Neuronal stem cell (in vitro differentiated cells): ENCODE data around the gene HIPK2.
A peak's percentile ranks its signal among the peaks of the same experiment; 100 is the strongest.
"Not testable (repeated sequence)": the region's sequence is repeated elsewhere in the genome, so short reads cannot be mapped to it uniquely, and the experiment has no call there.

ENCODE experiments used
- DNase-seq: peaks from one replicate; pipeline ENCODE4 v3.0.0-alpha.2; 2013; ENCODE audit warnings: low spot score
- H2AFZ ChIP-seq: one replicate; pipeline ENCODE4 v1.6.1; 2013; ENCODE audit warnings: mild to moderate bottlenecking, low read length, inconsistent platforms
- H2AK5ac ChIP-seq: 2 replicates; pipeline ENCODE4 v1.6.1; 2013; ENCODE audit warnings: low read depth, mild to moderate bottlenecking, inconsistent platforms, low read length, moderate library complexity, mixed read lengths
- H2BK120ac ChIP-seq: 2 replicates; pipeline ENCODE4 v1.6.1; 2013; ENCODE audit warnings: low read depth, mild to moderate bottlenecking, inconsistent platforms, low read length, moderate library complexity, mixed read lengths
- H2BK12ac ChIP-seq: one replicate; pipeline ENCODE4 v1.6.1; 2013; ENCODE audit warnings: low read length, inconsistent platforms
- H2BK15ac ChIP-seq: 2 replicates; pipeline ENCODE4 v1.6.1; 2013; ENCODE audit warnings: mild to moderate bottlenecking, low read length, inconsistent platforms, mixed read lengths
- H2BK5ac ChIP-seq: one replicate; pipeline ENCODE4 v1.6.1; 2013; ENCODE audit warnings: inconsistent platforms, mild to moderate bottlenecking, low read length, moderate library complexity
- H3K14ac ChIP-seq: one replicate; pipeline ENCODE4 v1.6.1; 2013; ENCODE audit warnings: low read length, inconsistent platforms
- H3K18ac ChIP-seq: 2 replicates; pipeline ENCODE4 v1.6.1; 2013; ENCODE audit warnings: low read length, inconsistent platforms
- H3K23ac ChIP-seq: 2 replicates; pipeline ENCODE4 v1.6.1; 2013; ENCODE audit warnings: low read depth, mild to moderate bottlenecking, mixed read lengths, low read length, inconsistent platforms; ENCODE audit not compliant: poor library complexity
- H3K27ac ChIP-seq: replicated peaks from 3 replicates; pipeline ENCODE4 v1.5.1; 2013; ENCODE audit warnings: low read length, inconsistent platforms
- H3K27me3 ChIP-seq, 3 experiments: 2 replicates each; pipeline ENCODE4 v1.6.1; 2013; ENCODE audit warnings: low read length in 3 of 3, mild to moderate bottlenecking in 2 of 3, inconsistent platforms in 1 of 3, low read depth in 1 of 3, mixed read lengths in 1 of 3, moderate library complexity in 1 of 3; ENCODE audit not compliant: control insufficient read depth in 3 of 3, insufficient read depth in 3 of 3
- H3K36me3 ChIP-seq, 2 donors: replicated peaks in 1 of 2; 2 replicates each; pipeline ENCODE4 v1.6.1; 2013; ENCODE audit warnings: low read length in 2 of 2; ENCODE audit not compliant: control insufficient read depth in 2 of 2, insufficient read depth in 2 of 2
- H3K4ac ChIP-seq: 2 replicates; pipeline ENCODE4 v1.6.1; 2013; ENCODE audit warnings: inconsistent platforms, mild to moderate bottlenecking, low read length, moderate library complexity
- H3K4me1 ChIP-seq, 2 donors: 1 replicate in 1 of 2; 2 replicates in 1 of 2; pipeline ENCODE4 v1.6.1; 2013; ENCODE audit warnings: low read length in 2 of 2, low read depth in 1 of 2; ENCODE audit not compliant: control insufficient read depth in 2 of 2, insufficient read depth in 1 of 2
- H3K4me2 ChIP-seq: one replicate; pipeline ENCODE4 v1.6.1; 2013; ENCODE audit warnings: mild to moderate bottlenecking, low read length, inconsistent platforms; ENCODE audit not compliant: insufficient read depth, poor library complexity, severe bottlenecking
- H3K4me3 ChIP-seq, 2 donors: 2 replicates each; pipeline ENCODE4 v1.5.1; 2013; ENCODE audit warnings: low read length in 2 of 2, mild to moderate bottlenecking in 2 of 2, inconsistent platforms in 1 of 2, moderate library complexity in 1 of 2
- H3K79me1 ChIP-seq: one replicate; pipeline ENCODE4 v1.6.1; 2013; ENCODE audit warnings: low read depth, mild to moderate bottlenecking, inconsistent platforms, low read length, moderate library complexity
- H3K9ac ChIP-seq: one replicate; pipeline ENCODE4 v1.6.1; 2013; ENCODE audit warnings: mild to moderate bottlenecking, low read depth, low read length, inconsistent platforms; ENCODE audit not compliant: poor library complexity
- H3K9me3 ChIP-seq, 2 donors: replicated peaks in 1 of 2; 2 replicates each; pipeline versions ENCODE3 to v1.6.1; 2013; ENCODE audit warnings: low read length in 2 of 2, mild to moderate bottlenecking in 2 of 2, inconsistent platforms in 1 of 2, low read depth in 1 of 2, mixed read lengths in 1 of 2, moderate library complexity in 1 of 2; ENCODE audit not compliant: control insufficient read depth in 2 of 2, insufficient read depth in 1 of 2
- H4K8ac ChIP-seq: one replicate; pipeline ENCODE4 v1.6.1; 2013; ENCODE audit warnings: low read depth, mild to moderate bottlenecking, inconsistent platforms, low read length, moderate library complexity
- H4K91ac ChIP-seq: one replicate; pipeline ENCODE4 v1.6.1; 2013; ENCODE audit warnings: low read length, low read depth, mild to moderate bottlenecking, inconsistent platforms; ENCODE audit not compliant: poor library complexity
- WGBS, 2 donors: extraction: QIAGEN DNeasy Blood & Tissue Kit; methylation state at CpG; one replicate each; pipeline ENCODE4 v1.1.7; 2013; ENCODE audit warnings: missing lambda C conversion rate in 2 of 2, mixed read lengths in 1 of 2; ENCODE audit not compliant: insufficient read length in 2 of 2, insufficient replicate concordance in 1 of 2; ENCODE audit errors: extremely low coverage in 2 of 2; 5-methylcytosine and 5-hydroxymethylcytosine counted together

The HIPK2 gene

GRCh38 chr7:139614886-139615285 lies 162.9 kb downstream of the HIPK2 start:
- Histone ChIP-seq H3K18ac (peak overlapping the region; percentile 25), H3K4ac (no peak overlapping the region), H3K4me2 (no peak overlapping the region), H2BK15ac (no peak overlapping the region), H3K23ac (no peak overlapping the region), H3K4me3 (peak overlapping the region in 1 of 2 donors; percentile 5), H3K9ac (no peak overlapping the region), H3K9me3 (no peaks in the 10 kb centered on the region), H2BK5ac (no peak overlapping the region), H2AK5ac (no peak overlapping the region), H2BK120ac (no peak overlapping the region), H3K27me3 (no peaks in the 10 kb centered on the region), H3K4me1 (peaks cover 0 to 3% of the 10 kb centered on the region in 2 donors), H3K14ac (no peak overlapping the region), H3K27ac (no peak overlapping the region), H3K79me1 (no peaks in the 10 kb centered on the region), H3K36me3 (peaks cover 12 to 91% of the 10 kb centered on the region in 2 donors), H4K8ac (no peak overlapping the region), H2BK12ac (no peak overlapping the region), H4K91ac (no peak overlapping the region), H2AFZ (no peak overlapping the region)
- no CpG with 5 or more reads among the region's 5 CpGs for WGBS, 2 donors
- no peak for DNase-seq

GRCh38 chr7:139613971-139614411 lies 163.8 kb downstream of the HIPK2 start:
- Histone ChIP-seq H3K4me3 (no peak overlapping the region), H3K36me3 (peaks cover 11 to 85% of the 10 kb centered on the region in 2 donors)

GRCh38 chr7:139611556-139611955 lies 166.2 kb downstream of the HIPK2 start:
- H2AK5ac ChIP-seq, H3K18ac ChIP-seq, H2BK120ac ChIP-seq, H4K8ac ChIP-seq, DNase-seq, H3K27me3 ChIP-seq, H4K91ac ChIP-seq, H3K4me1 ChIP-seq, H3K4me3 ChIP-seq, H2BK12ac ChIP-seq, H3K9me3 ChIP-seq, H3K4ac ChIP-seq, H2BK5ac ChIP-seq, H3K4me2 ChIP-seq, H2BK15ac ChIP-seq, H3K14ac ChIP-seq, H3K23ac ChIP-seq, H2AFZ ChIP-seq, H3K9ac ChIP-seq, H3K27ac ChIP-seq, H3K79me1 ChIP-seq: not testable (repeated sequence)
- H3K36me3 ChIP-seq, result peaks cover 5 to 76% of the 10 kb centered on the region in 2 donors
- no CpG with 5 or more reads among the region's 2 CpGs for WGBS, 2 donors

More at GRCh38 chr7:139613971-139614411, 163.8 kb downstream of the HIPK2 start:
- Histone ChIP-seq H3K23ac (no peak overlapping the region), H2BK120ac (no peak overlapping the region), H3K27me3 (no peaks in the 10 kb centered on the region), H3K79me1 (no peaks in the 10 kb centered on the region), H2BK15ac (no peak overlapping the region), H3K4me1 (peaks cover 0 to 3% of the 10 kb centered on the region in 2 donors), H4K91ac (no peak overlapping the region), H3K27ac (no peak overlapping the region), H2AFZ (no peak overlapping the region), H3K14ac (no peak overlapping the region), H2BK5ac (no peak overlapping the region), H2AK5ac (no peak overlapping the region), H3K9me3 (no peaks in the 10 kb centered on the region), H3K4ac (no peak overlapping the region), H2BK12ac (no peak overlapping the region), H4K8ac (no peak overlapping the region), H3K18ac (no peak overlapping the region), H3K9ac (no peak overlapping the region), H3K4me2 (no peak overlapping the region)
- WGBS, 2 donors, result no CpG with 5 or more reads among the region's 10 CpGs
- no peak for DNase-seq

- Histone ChIP-seq H2AK5ac (no peak overlapping the region), H3K18ac (no peak overlapping the region), H2BK120ac (no peak overlapping the region), H3K9ac (no peak overlapping the region), H2BK15ac (no peak overlapping the region), H3K79me1 (no peaks in the 10 kb centered on the region), H4K91ac (no peak overlapping the region), H2BK5ac (no peak overlapping the region), H3K4me2 (no peak overlapping the region), H4K8ac (no peak overlapping the region), H3K4ac (no peak overlapping the region), H2AFZ (no peak overlapping the region), H3K4me1 (peaks cover 0 to 3% of the 10 kb centered on the region in 2 donors), H3K27ac (no peak overlapping the region), H3K14ac (no peak overlapping the region), H3K27me3 (no peaks in the 10 kb centered on the region), H3K9me3 (no peaks in the 10 kb centered on the region), H2BK12ac (no peak overlapping the region), H3K36me3 (peaks cover 2 to 71% of the 10 kb centered on the region in 2 donors), H3K23ac (no peak overlapping the region), H3K4me3 (no peak overlapping the region)
- no peak for DNase-seq
- no CpG with 5 or more reads among the region's 5 CpGs for WGBS, 2 donors
Measured at GRCh38 chr7:139610595-139610994, 167.2 kb downstream of the HIPK2 start.
